Measurements from ENCODE around the gene IGFBP3. TPM values are rescaled to one million over a fixed set of nuclear protein-coding genes. Genes with fewer than 3 reads are reported as not detected.

Gene IGFBP3
- total and polyA plus RNA-seq, 2 of the 13 experiments (the other 11 are each of a cell fraction or from before 2014, with no cell fraction given): 57.5 TPM; not detected in 1

DNA sequence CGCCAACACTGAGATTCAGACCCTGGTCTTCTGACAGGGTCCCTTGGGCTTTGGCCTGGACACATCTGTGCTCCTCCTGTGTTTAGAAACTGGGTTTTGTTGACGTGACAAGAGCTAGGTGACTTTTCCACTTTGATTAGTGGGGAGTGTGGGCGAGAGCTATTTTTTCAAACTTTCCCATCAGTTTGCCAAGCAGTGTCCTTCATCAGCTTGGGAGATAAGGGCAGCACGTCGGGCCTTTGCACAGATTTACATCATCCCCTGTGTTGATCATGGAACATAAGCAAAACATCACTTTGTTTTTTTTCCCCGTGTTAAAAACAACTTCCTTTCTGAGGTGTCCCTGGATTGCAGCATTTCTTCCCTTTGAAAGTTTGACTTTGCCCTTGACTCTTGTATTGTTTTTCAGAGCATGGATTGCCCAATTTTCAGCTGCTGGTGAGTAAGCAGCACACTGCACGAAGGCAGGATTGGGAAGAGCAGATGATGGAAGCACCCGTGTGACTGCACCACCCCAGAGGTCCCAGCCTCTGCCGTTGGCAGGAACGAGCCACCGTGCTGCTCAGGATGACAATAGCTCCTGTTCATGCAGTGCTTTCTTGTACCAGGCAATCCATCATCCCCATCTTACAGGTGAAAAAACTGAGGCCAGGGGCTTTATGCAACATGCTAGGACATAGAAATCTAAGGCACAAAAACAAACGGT lies 39.2 kb downstream of the IGFBP3 start (continued):
- TF ChIP-seq NFYB (CRISPR knock-in tag; IDR thresholded peaks at IDR 0.05) (no peak), KLF15 (CRISPR knock-in tag; IDR thresholded peaks at IDR 0.05; ENCODE audit: borderline replicate concordance) (no peak), SCMH1 (CRISPR knock-in tag; IDR thresholded peaks at IDR 0.05; ENCODE audit: borderline replicate concordance) (no peak), FOXA3 (CRISPR knock-in tag; IDR thresholded peaks at IDR 0.05) (peak; percentile 98), JUN (CRISPR knock-in tag; IDR thresholded peaks at IDR 0.05) (peak; percentile 98), THAP11 (CRISPR knock-in tag; IDR thresholded peaks at IDR 0.05) (peak; percentile 84), ZNF24 (IDR thresholded peaks at IDR 0.05) (peak; percentile 85), SOX13 (IDR thresholded peaks at IDR 0.05) (peak; percentile 96), SOX13 (CRISPR knock-in tag; conservative IDR thresholded peaks at IDR 0.05 in 1 of 2, IDR thresholded peaks at IDR 0.05 in 1 of 2) (peak in 1 of 2 experiments; percentile 99; a peak in 2 of 4 replicates), ZNF460 (CRISPR knock-in tag; IDR thresholded peaks at IDR 0.05; ENCODE audit: borderline replicate concordance) (peak; percentile 66; the same call in 1 of the 2 replicates), ZNF841 (CRISPR knock-in tag; IDR thresholded peaks at IDR 0.05; ENCODE audit: borderline replicate concordance) (0 out of 2 replicates have a peak, but pooled peaks have one; percentile 80), SMAD9 (CRISPR knock-in tag; IDR thresholded peaks at IDR 0.05) (0 out of 2 replicates have a peak, but pooled peaks have one; percentile 52), ZNF629 (CRISPR knock-in tag; conservative IDR thresholded peaks at IDR 0.05) (peak; percentile 99), NCOA2 (CRISPR knock-in tag; IDR thresholded peaks at IDR 0.05) (peak; percentile 99), ZNF782 (CRISPR knock-in tag; IDR thresholded peaks at IDR 0.05; ENCODE audit: borderline replicate concordance) (peak; percentile 42; the same call in 1 of the 2 replicates), EEA1 (CRISPR knock-in tag; IDR thresholded peaks at IDR 0.05; ENCODE audit: borderline replicate concordance) (no peak), MEIS1 (CRISPR knock-in tag; IDR thresholded peaks at IDR 0.05; ENCODE audit: borderline replicate concordance) (peak; percentile 95), ZNF180 (CRISPR knock-in tag; IDR thresholded peaks at IDR 0.05; ENCODE audit: borderline replicate concordance, low read depth) (no peak), PHF21A (CRISPR knock-in tag; IDR thresholded peaks at IDR 0.05) (peak; percentile 99), ZNF331 (CRISPR knock-in tag; IDR thresholded peaks at IDR 0.05) (peak; percentile 84), DR1 (CRISPR knock-in tag; IDR thresholded peaks at IDR 0.05) (no peak), MIER3 (CRISPR knock-in tag; IDR thresholded peaks at IDR 0.05; ENCODE audit: borderline replicate concordance) (peak; percentile 98)
- TF ChIP-seq, protein P1, sequence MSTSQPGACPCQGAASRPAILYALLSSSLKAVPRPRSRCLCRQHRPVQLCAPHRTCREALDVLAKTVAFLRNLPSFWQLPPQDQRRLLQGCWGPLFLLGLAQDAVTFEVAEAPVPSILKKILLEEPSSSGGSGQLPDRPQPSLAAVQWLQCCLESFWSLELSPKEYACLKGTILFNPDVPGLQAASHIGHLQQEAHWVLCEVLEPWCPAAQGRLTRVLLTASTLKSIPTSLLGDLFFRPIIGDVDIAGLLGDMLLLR (CRISPR knock-in tag; IDR thresholded peaks at IDR 0.05): peak; percentile 30; the same call in 1 of the 2 replicates
- TF ChIP-seq, protein P2, sequence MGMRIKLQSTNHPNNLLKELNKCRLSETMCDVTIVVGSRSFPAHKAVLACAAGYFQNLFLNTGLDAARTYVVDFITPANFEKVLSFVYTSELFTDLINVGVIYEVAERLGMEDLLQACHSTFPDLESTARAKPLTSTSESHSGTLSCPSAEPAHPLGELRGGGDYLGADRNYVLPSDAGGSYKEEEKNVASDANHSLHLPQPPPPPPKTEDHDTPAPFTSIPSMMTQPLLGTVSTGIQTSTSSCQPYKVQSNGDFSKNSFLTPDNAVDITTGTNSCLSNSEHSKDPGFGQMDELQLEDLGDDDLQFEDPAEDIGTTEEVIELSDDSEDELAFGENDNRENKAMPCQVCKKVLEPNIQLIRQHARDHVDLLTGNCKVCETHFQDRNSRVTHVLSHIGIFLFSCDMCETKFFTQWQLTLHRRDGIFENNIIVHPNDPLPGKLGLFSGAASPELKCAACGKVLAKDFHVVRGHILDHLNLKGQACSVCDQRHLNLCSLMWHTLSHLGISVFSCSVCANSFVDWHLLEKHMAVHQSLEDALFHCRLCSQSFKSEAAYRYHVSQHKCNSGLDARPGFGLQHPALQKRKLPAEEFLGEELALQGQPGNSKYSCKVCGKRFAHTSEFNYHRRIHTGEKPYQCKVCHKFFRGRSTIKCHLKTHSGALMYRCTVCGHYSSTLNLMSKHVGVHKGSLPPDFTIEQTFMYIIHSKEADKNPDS (CRISPR knock-in tag; IDR thresholded peaks at IDR 0.05): peak; percentile 95
- TF ChIP-seq, protein P3, sequence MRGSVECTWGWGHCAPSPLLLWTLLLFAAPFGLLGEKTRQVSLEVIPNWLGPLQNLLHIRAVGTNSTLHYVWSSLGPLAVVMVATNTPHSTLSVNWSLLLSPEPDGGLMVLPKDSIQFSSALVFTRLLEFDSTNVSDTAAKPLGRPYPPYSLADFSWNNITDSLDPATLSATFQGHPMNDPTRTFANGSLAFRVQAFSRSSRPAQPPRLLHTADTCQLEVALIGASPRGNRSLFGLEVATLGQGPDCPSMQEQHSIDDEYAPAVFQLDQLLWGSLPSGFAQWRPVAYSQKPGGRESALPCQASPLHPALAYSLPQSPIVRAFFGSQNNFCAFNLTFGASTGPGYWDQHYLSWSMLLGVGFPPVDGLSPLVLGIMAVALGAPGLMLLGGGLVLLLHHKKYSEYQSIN (CRISPR knock-in tag; IDR thresholded peaks at IDR 0.05; ENCODE audit: borderline replicate concordance): no peak
- TF ChIP-seq, protein P4, sequence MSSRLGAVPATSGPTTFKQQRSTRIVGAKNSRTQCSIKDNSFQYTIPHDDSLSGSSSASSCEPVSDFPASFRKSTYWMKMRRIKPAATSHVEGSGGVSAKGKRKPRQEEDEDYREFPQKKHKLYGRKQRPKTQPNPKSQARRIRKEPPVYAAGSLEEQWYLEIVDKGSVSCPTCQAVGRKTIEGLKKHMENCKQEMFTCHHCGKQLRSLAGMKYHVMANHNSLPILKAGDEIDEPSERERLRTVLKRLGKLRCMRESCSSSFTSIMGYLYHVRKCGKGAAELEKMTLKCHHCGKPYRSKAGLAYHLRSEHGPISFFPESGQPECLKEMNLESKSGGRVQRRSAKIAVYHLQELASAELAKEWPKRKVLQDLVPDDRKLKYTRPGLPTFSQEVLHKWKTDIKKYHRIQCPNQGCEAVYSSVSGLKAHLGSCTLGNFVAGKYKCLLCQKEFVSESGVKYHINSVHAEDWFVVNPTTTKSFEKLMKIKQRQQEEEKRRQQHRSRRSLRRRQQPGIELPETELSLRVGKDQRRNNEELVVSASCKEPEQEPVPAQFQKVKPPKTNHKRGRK (CRISPR knock-in tag; IDR thresholded peaks at IDR 0.05): peak; percentile 25; the same call in 1 of the 2 replicates

Measured in HepG2 (cell line).